T follicular helper cell (primary cell): ENCODE results near the gene ZNF273.
"Not testable (repeated sequence)": the region's sequence is repeated elsewhere in the genome, so short reads cannot be mapped to it uniquely, and the experiment has no call there.

Experiments used
- DNase-seq: peaks from one replicate; pipeline ENCODE4 v3.0.0-alpha.2; 2020; ENCODE audit warnings: low read depth

The ZNF273 gene

DNA sequence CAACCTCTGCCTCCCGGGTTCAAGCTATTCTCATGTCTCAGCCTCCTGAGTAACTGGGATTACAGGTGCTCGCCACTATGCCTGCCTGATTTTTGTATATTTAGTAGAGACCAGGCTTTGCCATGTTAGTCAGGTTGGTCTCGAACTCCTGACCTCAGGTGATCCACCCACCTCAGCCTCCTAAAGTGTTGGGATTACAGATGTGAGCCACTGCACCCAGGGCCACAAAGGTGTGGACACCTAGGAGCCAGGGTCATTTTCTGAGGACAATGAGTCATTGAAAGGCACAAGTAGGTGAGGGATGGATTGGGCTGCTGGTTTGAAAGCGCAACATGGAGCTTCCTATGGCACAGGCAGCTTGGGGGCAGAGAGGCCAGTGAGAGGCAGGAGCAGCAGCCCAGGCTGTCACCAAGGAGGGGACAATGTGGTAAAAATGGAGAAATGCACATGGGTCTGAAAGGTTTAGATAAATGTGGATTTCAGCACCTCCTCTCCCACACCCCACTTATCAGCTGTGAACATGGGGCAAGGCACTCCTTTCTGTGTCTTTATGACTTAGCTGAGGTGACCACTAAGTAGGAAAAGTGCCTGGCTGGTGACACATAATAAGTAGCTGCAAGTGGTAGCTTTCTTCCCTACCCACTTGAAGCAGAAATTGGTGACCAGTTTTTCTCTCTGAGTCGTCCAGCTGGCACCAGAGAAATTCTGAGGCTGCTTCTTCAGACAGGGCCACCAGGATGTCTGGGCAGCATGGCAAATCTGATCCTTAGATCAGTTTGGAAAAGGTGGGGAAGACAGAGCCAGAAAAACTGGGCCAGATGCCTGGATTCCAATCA, 41.8 kb downstream of the ZNF273 start:
- not testable (repeated sequence) for DNase-seq

DNA sequence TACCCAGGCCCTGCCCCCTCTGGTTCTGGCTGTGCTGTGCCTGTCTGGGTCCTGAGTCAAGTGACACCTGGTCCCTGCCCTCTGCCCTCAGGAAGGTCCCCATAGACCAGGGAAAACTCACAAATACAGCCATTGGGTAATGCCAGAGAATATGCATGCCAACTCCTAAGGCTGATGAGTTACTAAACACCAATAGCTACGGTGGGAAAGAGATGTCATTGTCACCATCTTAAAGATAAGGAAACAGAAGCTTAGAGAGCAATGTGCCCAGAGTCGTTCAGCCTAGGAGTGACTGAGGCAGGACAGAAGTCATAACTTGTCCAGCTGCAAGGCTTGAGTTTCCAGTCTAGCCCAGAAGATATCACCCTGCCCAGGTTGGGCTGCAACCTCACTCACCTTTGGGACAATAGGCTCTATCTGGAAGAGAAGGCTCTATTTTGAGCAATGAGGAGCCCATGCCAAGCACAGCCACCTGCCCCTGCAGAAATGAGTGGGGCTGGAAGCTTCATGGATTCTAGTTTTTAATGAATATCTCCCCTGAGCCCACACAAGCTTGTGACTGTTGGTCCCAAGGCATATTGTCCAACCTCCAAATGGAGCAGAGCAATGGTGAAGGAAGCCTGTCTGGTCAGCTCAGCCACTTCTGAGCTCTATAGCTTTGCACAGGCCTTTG, 42.6 kb downstream of the ZNF273 start:
- DNase-seq = no peak

DNA sequence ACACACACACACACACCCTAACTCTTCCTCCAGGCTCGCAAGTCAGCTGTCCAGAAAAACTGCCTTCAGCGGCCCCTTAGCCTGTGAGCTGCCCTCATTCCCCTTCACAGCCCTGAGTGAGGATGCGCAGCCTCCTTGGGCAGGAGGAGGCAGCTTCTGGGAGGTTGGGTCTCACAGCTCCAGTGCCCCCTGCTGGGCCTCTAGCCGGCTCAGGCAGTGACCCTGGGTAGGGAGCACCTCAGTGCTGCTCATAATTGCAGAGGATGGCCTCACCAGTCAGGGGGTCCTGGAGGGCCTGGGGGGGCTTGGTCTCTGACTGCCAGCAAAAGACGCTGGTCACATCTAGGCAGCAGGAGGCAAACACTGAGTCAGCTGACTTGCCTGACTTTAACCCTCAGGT, 43.7 kb downstream of the ZNF273 start:
- no peak for DNase-seq

DNA sequence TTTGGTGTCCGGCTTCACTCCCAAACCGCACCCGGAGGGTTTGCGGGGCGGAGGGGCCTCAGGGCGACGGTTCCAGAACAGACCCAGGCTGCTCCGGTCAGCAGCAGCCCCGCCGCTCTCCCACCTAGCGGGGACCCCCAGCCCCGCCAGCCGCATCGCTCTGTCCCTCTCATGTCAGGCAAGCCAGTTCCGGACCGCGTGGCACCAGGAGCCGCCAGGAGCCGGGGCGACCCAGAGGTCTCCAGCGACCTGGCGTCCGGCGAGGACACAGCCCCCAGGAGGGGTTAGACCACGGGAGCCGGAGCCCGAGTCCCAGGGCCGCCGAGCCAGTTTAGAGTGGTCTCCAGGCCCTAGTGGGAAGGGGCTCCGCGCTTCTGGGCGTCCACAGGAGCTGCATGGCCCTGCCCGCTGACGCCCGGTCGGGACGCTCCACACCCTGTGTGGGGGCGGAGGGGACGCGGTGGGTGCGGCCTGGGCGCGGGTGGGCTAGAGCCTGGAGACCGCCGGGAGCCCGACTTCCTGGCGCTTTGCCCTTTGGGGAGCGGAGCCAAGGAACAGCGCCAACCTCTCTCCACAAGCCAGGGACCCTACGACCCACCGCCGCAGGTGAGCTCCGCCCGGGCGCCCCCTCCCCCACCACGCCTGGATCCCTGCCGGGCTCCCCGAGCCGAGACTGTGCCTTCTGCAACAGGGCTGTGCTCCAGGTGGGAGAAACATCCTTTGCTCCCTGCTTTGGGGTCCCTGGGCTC, 44.4 kb downstream of the ZNF273 start:
- no peak for DNase-seq

DNA sequence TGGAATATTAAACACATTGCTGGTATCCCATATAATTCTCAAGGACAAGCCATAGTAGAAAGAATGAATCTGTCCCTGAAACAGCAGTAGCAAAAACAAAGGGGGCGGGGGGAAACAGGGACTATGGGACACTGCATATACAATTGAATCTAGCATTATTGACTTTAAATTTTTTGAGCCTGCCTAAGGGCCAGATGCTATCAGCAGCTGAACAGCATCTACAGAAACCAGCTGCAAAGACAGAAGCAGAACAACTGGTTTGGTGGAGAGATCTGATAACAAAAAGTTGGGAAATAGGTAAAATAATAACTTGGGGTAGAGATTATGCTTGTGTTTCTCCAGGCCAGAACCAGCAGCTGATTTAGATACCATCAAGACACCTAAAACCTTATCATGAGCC, 45.7 kb downstream of the ZNF273 start:
- not testable (repeated sequence) for DNase-seq

DNA sequence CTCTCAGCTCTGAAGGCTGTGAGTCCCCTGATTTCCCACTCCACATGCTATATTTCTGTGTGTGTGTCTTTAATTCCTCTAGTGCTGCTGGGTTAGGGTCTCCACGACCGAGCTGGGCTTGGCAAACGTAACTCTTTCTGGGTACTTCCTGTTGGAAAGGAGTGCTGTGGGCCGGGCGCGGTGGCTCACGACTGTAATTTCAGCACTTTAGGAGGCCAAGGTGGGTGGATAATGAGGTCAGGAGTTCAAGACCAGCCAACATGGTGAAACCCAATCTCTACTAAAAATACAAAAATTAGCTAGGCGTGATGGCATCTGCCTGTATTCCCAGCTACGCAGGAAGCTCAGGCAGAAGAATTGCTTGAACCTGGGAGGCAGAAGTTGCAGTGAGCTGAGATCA, 47.6 kb downstream of the ZNF273 start:
- not testable (repeated sequence) for DNase-seq

DNA sequence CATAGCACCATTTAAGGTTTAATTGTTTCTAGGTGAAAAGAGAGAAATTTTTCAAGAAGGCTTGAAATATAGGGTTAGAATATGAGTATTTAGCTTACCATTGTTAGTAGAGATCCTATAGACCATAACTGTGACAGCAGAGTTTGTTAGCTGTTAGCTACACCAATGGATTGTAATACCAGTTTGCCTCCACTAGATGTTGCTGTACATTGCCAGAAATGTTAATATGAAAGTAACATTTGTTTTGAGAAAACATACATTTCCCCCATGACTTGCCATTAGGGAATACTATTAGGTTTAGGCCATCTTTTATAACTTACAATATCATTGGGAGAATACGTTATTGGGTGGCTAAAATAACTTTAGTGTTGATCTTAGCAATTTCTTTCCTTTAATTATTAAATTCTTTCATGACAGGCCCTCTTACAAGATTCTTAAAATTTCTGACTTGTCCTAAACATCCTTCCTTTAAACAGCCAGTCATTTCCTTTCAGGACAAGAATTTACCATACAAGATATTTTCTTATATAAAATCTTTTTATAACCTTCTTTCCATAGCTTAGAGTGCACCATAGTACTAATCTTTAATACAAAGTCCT, 48.3 kb downstream of the ZNF273 start:
- no peak for DNase-seq

DNA sequence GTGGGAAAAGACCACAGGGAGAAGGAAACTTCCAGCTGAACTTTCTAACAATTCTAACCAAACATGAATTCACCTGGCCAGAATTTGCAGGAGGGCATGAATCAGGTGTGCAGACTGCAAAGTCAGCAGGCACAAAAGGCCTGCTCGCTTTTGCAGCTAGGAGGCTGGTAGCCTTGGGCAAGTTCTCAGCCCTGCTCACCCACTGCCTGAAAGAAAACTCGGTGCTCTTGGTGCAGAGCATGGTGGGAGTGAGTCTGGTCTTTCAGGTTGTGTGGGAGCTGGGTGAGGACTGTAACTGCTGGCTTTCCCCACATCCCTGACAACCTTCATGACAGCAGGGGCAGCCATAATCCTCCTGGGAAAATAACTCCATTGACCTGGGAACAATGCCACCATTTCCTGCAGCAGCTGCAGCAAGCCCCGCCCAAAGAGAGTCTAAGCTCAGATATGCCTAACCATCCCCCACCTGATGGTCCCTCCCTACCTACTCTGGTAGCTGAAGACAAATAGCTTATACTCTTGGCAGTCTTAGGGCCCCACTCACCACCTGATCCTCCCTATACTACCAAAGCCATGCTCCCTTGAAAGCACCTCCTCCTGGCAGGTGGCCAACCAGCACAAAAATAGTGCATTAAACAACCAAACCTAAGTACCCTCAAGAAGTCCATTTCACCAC, 56.1 kb downstream of the ZNF273 start:
- DNase-seq = no peak

DNA sequence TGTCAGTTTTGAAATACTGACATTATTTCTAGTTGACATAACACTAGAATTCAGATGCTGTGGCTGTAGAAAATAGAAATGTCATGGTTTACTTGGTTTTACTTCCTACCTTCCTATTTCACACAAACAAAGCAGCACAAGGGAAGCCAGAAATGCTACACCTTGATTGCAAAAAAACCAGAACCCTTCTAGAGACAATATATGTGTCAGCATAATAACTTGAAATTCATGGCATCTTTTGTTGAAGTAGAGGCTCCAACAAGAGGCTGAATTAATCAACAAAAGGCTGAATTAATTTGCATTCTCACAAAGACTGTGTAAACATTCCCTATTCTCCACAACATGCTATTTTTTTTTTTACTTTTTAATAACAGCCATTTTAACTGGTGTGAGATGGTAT, 62.5 kb downstream of the ZNF273 start:
- DNase-seq = no peak

DNA sequence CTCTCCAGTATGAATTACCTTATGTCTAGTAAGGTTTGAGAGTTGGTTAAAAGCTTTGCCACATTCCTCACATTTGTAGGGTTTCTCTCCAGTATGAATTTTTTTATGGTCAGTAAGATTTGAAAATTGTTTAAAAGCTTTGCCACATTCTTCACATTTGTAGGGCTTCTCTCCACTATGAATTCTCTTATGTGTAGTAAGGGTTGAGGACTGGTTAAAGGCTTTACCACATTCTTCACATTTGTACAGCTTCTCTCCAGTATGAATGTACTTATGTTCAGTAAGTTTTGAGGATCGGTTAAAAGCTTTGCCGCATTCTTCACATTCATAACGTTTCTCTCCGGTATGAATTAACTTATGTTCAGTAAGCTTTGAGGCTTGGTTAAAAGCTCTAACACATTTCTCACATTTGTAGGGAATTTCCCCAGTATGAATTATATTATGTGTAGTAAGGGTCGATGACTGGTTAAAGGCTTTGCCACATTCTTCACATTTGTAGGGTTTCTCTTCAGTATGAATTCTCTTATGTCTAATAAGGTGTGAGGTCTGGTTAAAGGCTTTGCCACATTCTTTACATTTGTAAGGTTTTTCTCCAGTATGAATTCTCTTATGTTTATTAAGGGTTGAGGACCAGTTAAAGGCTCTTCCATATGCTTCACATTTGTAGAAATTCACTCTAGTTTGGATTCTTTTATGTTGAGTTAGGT, 75.6 kb downstream of the ZNF273 start:
- DNase-seq = no peak
